CD14-positive monocyte (primary cell): ENCODE results near the gene PRCP. TPM values are rescaled to one million over a fixed set of nuclear protein-coding genes. Genes with fewer than 3 reads are reported as not detected.

ENCODE experiments used
- DNase-seq, 3 donors: peaks; one replicate each; pipeline ENCODE4 v3.0.0-alpha.2; 2011 to 2022
- H2AFZ ChIP-seq: 2 replicates; pipeline ENCODE4 v1.6.0; 2012; ENCODE audit warnings: mild to moderate bottlenecking, low read depth, low read length, inconsistent platforms; ENCODE audit not compliant: insufficient read depth, poor library complexity, severe bottlenecking
- H3K27ac ChIP-seq, 2 donors: 1 replicate in 1 of 2; 2 replicates in 1 of 2; pipeline ENCODE4 v1.5.1; 2012 to 2013; ENCODE audit warnings: low read length in 2 of 2, control low read depth in 1 of 2, inconsistent platforms in 1 of 2, low read depth in 1 of 2, mild to moderate bottlenecking in 1 of 2
- H3K27me3 ChIP-seq, 2 donors: one replicate each; pipeline versions ENCODE4 v1.6.0 to v1.6.1; 2011 to 2013; ENCODE audit warnings: low read length in 2 of 2; ENCODE audit not compliant: control insufficient read depth in 2 of 2, insufficient read depth in 2 of 2
- H3K36me3 ChIP-seq, 2 donors: replicated peaks in 1 of 2; 1 replicate in 1 of 2; 2 replicates in 1 of 2; pipeline versions ENCODE4 v1.5.1 to v1.6.1; 2012 to 2013; ENCODE audit warnings: low read length in 2 of 2, control low read depth in 1 of 2, inconsistent platforms in 1 of 2, mild to moderate bottlenecking in 1 of 2; ENCODE audit not compliant: insufficient read depth in 2 of 2, control insufficient read depth in 1 of 2
- H3K4me1 ChIP-seq, 2 donors: 1 replicate in 1 of 2; 2 replicates in 1 of 2; pipeline versions ENCODE4 v1.5.1 to v1.6.1; 2012 to 2013; ENCODE audit warnings: low read length in 2 of 2, control low read depth in 1 of 2, inconsistent platforms in 1 of 2, mild to moderate bottlenecking in 1 of 2, moderate library complexity in 1 of 2; ENCODE audit not compliant: insufficient read depth in 2 of 2, control insufficient read depth in 1 of 2
- H3K4me2 ChIP-seq: replicated peaks from 2 replicates; pipeline ENCODE3; 2012; ENCODE audit warnings: low read length, moderate library complexity, mild to moderate bottlenecking; ENCODE audit not compliant: poor library complexity, severe bottlenecking; ENCODE audit errors: extremely low read depth
- H3K4me3 ChIP-seq, 3 experiments: fragments of 200-600 bp in 1 of 3; sonication (generic) in 1 of 3; replicated peaks in 1 of 3; 1 replicate in 2 of 3; 2 replicates in 1 of 3; pipeline ENCODE4 v1.5.1; 2011 to 2013; ENCODE audit warnings: low read length in 3 of 3, mild to moderate bottlenecking in 3 of 3, control low read depth in 2 of 3, low read depth in 2 of 3, inconsistent platforms in 1 of 3, moderate library complexity in 1 of 3
- H3K79me2 ChIP-seq: 2 replicates; pipeline ENCODE4 v1.6.0; 2012; ENCODE audit warnings: mild to moderate bottlenecking, control low read depth, inconsistent platforms, low read length, moderate library complexity; ENCODE audit not compliant: insufficient read depth
- H3K9ac ChIP-seq: 2 replicates; pipeline ENCODE4 v1.6.0; 2017; ENCODE audit warnings: low read length, mild to moderate bottlenecking; ENCODE audit not compliant: insufficient read depth, poor library complexity, severe bottlenecking
- H3K9me3 ChIP-seq, 2 donors: replicated peaks in 1 of 2; 1 replicate in 1 of 2; 2 replicates in 1 of 2; pipeline versions ENCODE4 v1.5.1 to v1.6.1; 2012 to 2013; ENCODE audit warnings: low read length in 2 of 2, control low read depth in 1 of 2; ENCODE audit not compliant: control insufficient read depth in 1 of 2, insufficient read depth in 1 of 2
- H4K20me1 ChIP-seq: 2 replicates; pipeline ENCODE4 v1.6.0; 2012; ENCODE audit warnings: mild to moderate bottlenecking, low read length, control low read depth, moderate library complexity; ENCODE audit not compliant: insufficient read depth
- H3K27ac Mint-ChIP-seq, 7 donors: one replicate each; pipeline ENCODE4 v1.8.0; 2020; ENCODE audit warnings: mild to moderate bottlenecking in 7 of 7, mixed read lengths in 7 of 7, moderate library complexity in 6 of 7, inconsistent platforms in 2 of 7
- H3K27me3 Mint-ChIP-seq, 3 donors: one replicate each; pipeline ENCODE4 v1.8.0; 2021 to 2022; ENCODE audit warnings: low read depth in 3 of 3, mild to moderate bottlenecking in 3 of 3, mixed read lengths in 3 of 3, moderate library complexity in 3 of 3, inconsistent platforms in 1 of 3
- H3K36me3 Mint-ChIP-seq, 2 donors: one replicate each; pipeline ENCODE4 v1.8.0; 2020; ENCODE audit warnings: mixed read lengths in 2 of 2, inconsistent platforms in 1 of 2, mild to moderate bottlenecking in 1 of 2
- H3K4me1 Mint-ChIP-seq: one replicate; pipeline ENCODE4 v1.8.0; 2020; ENCODE audit warnings: mild to moderate bottlenecking, mixed read lengths
- H3K4me3 Mint-ChIP-seq, 2 donors: one replicate each; pipeline ENCODE4 v1.8.0; 2020; ENCODE audit warnings: mild to moderate bottlenecking in 2 of 2, mixed read lengths in 2 of 2, moderate library complexity in 1 of 2
- H3K9me3 Mint-ChIP-seq, 7 donors: one replicate each; pipeline ENCODE4 v1.8.0; 2020 to 2022; ENCODE audit warnings: mixed read lengths in 7 of 7, mild to moderate bottlenecking in 6 of 7, moderate library complexity in 6 of 7, inconsistent platforms in 2 of 7
- WGBS: methylation state at CpG from one replicate; pipeline ENCODE4 v1.1.5; 2013; ENCODE audit warnings: missing lambda C conversion rate; ENCODE audit not compliant: insufficient coverage; 5-methylcytosine and 5-hydroxymethylcytosine counted together
- intact Hi-C, 2 donors: fragments of 100-400 bp; cut with micrococcal nuclease; formaldehyde crosslinking; loops; one replicate each; pipeline versions ENCODE4 v1.15.0 to v1.15.1; 2023
- polyA minus RNA-seq: library from RNA; depleted of rRNA, polyadenylated mRNA; stranded (reverse); fragments of >200 nt; gene quantifications from 2 replicates; pipeline ENCODE4 v1.2.3, GENCODE V29; 2012
- polyA plus RNA-seq, 3 donors: library from polyadenylated mRNA; depleted of rRNA in 1 of 3; unstranded in 2 of 3; stranded (reverse) in 1 of 3; fragments of 300-500 nt in 2 of 3; fragments of >200 nt in 1 of 3; fragmentation: Illumina TruSeq in 2 of 3; gene quantifications; 1 replicate in 2 of 3; 2 replicates in 1 of 3; pipeline ENCODE4 v1.2.3, GENCODE V29; 2012 to 2021
- total RNA-seq, 12 experiments: library from RNA in 1 of 12; stranded (reverse) in 1 of 12; fragments of 120-200 nt in 1 of 12; gene quantifications; one replicate each; pipeline ENCODE4 v1.2.4 and lab custom pipeline; 2013 to 2026; ENCODE audit warnings: mixed read lengths in 6 of 12, inconsistent platforms in 1 of 12
- TF ChIP-seq, protein P1 (sequence below): fragments of 200-600 bp; IDR thresholded peaks from one replicate; pipeline ENCODE4 v1.8.0; 2022; ENCODE audit warnings: antibody characterized with exemption, mild to moderate bottlenecking

The PRCP gene
- 123 TPM for total RNA-seq (2013)
- polyA plus RNA-seq (100 to 1,000 TPM in 2 of 3 donors, 10 to 100 TPM in 1; 68.0 to 228 (median 186) TPM), polyA minus RNA-seq (21.8 and 37.3 TPM in 2 replicates), total RNA-seq (lab: John Stamatoyannopoulos, UW) (12.7 to 191 (median 131) reads per million in 11 experiments)

DNA sequence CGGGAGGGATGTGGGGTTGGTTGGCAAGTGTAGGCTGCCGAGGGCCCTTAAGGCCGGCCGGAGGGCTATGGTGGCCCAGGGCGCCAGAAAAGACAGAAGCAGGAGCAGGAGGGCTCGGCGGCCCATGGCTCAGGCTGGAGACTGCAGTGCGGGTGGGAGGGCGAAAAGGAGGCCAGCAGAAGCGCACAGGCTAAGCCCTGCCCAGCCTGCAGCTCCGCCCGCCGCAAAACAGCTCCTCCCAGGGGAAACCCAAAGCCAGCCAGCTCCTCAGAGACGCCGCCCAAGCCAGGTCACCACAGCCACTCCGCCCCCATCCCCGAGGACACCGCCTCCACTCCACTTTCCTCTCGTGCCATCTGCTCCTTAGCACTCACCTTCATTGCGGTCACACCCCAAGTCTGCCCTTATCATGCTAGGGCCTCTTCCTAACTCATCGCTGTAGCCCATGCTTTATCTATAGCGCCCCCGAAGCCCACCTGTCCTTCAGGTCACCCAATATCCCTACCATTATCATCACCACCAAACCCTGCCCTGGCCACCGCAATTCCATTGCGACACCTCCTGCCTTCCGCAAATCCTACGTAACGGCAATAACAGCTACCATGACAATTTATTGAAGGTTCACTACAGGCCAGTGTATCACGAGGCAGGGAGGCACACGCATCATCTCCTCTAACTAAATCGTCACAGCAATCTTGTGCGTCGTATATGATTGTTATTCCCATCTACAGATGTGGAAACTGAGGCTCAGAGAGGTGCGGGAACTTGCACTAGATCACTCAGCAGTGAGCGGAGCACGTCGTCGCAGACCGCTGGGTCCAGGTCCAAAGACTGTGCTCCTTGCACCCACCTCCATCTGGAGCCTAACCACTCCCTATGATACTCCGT is at the start of gene PRCP:
Gene PRCP (minus strand): TSS at position 154 of the 888 bp plus-strand sequence. CDS start 28 bp downstream, at position 126.
- H3K4me1 Mint-ChIP-seq: peaks cover 49% of the 10 kb centered on the region
- H3K36me3 ChIP-seq: peaks cover 2 to 24% of the 10 kb centered on the region in 2 donors
- H3K4me3 ChIP-seq: peak within 1 kb of the TSS; percentile 76 to 89 (median 78)
- H3K4me3 Mint-ChIP-seq: peak within 1 kb of the TSS; percentile 99 to 100
- TF ChIP-seq, protein P1, sequence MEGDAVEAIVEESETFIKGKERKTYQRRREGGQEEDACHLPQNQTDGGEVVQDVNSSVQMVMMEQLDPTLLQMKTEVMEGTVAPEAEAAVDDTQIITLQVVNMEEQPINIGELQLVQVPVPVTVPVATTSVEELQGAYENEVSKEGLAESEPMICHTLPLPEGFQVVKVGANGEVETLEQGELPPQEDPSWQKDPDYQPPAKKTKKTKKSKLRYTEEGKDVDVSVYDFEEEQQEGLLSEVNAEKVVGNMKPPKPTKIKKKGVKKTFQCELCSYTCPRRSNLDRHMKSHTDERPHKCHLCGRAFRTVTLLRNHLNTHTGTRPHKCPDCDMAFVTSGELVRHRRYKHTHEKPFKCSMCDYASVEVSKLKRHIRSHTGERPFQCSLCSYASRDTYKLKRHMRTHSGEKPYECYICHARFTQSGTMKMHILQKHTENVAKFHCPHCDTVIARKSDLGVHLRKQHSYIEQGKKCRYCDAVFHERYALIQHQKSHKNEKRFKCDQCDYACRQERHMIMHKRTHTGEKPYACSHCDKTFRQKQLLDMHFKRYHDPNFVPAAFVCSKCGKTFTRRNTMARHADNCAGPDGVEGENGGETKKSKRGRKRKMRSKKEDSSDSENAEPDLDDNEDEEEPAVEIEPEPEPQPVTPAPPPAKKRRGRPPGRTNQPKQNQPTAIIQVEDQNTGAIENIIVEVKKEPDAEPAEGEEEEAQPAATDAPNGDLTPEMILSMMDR: no peak
- H3K9me3 Mint-ChIP-seq: peaks cover 0 to 1% (median 0%) of the 10 kb centered on the region in 7 donors
- peaks cover 36% of the 10 kb centered on the region for H4K20me1 ChIP-seq
- under 1% methylated on average over 38 of the region's 40 CpGs for WGBS
- H2AFZ ChIP-seq: peak within 1 kb of the TSS; percentile 43
- H3K36me3 Mint-ChIP-seq: peaks cover 32 to 45% of the 10 kb centered on the region in 2 donors
- peaks cover 0 to 2% (median 0%) of the 10 kb centered on the region in 3 donors for H3K27me3 Mint-ChIP-seq
- H3K4me1 ChIP-seq: peaks cover 57 to 62% of the 10 kb centered on the region in 2 donors
- DNase-seq: peak; percentile 89 to 98 (median 96)
- H3K79me2 ChIP-seq: peaks cover 82% of the 10 kb centered on the region
- no peaks in the 10 kb centered on the region for H3K27me3 ChIP-seq
- peak within 1 kb of the TSS; percentile 100 for H3K27ac Mint-ChIP-seq
- peak within 1 kb of the TSS; percentile 99 for H3K27ac ChIP-seq
- peak within 1 kb of the TSS; percentile 89 for H3K4me2 ChIP-seq
- no peaks in the 10 kb centered on the region for H3K9me3 ChIP-seq
- H3K9ac ChIP-seq: peak within 1 kb of the TSS; percentile 95
- intact Hi-C loops: loop anchor here (2.0 to 10.0 kb wide), 6 partner anchors 33 to 387 kb away; partner anchors contain the start of genes CCDC90B (in 2 of the 2), PCF11 (in 2 of the 2) and RAB30 (in 1 of the 2)

DNA sequence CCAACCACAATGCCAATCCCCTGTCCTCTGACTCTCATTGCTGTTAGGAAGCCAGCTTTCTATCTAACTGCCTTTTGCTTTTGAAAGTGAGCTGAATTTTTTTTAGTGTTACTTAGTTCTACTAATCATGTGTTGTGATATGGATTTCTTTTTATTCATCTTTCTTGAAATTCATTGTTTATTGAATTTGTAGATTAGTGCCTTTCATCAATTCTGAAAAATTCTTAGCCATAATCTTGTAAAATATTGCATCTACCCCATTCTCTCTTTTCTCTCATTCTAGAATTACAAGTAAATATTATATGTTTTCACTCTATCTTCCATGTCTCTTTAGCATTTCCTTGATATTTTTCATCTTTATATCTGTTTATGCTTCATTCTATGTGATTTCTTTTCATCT is 49.1 kb upstream of the PRCP start:
- H3K4me3 Mint-ChIP-seq: no peak overlapping the region
- H3K9me3 Mint-ChIP-seq: peaks cover 0 to 10% (median 4%) of the 10 kb centered on the region in 7 donors
- no peaks in the 10 kb centered on the region for H3K36me3 Mint-ChIP-seq

More for the DNA sequence above, 49.1 kb upstream of the PRCP start:
- intact Hi-C loops: no loop called here
- Histone ChIP-seq H3K9me3 (no peaks in the 10 kb centered on the region), H3K36me3 (no peaks in the 10 kb centered on the region), H3K79me2 (no peaks in the 10 kb centered on the region), H3K27me3 (no peaks in the 10 kb centered on the region), H4K20me1 (no peaks in the 10 kb centered on the region), H2AFZ (no peak overlapping the region), H3K4me1 (no peaks in the 10 kb centered on the region), H3K4me3 (no peak overlapping the region), H3K4me2 (no peak overlapping the region), H3K27ac (no peak overlapping the region), H3K9ac (no peak overlapping the region)
- TF ChIP-seq, protein P1: no peak
- peaks cover 4 to 11% (median 6%) of the 10 kb centered on the region in 3 donors for H3K27me3 Mint-ChIP-seq
- DNase-seq: no peak
- H3K4me1 Mint-ChIP-seq: peaks cover 4% of the 10 kb centered on the region
- H3K27ac Mint-ChIP-seq: no peak overlapping the region
